Measurements from ENCODE around the gene HACL1. TPM values are rescaled to one million over a fixed set of nuclear protein-coding genes. Genes with fewer than 3 reads are reported as not detected.
"Not testable (repeated sequence)": the region's sequence is repeated elsewhere in the genome, so short reads cannot be mapped to it uniquely, and the experiment has no call there.

The HACL1 gene
- total RNA-seq, 1 donor from 2014 or later, result 9.6 TPM

- ATAC-seq, result peak; percentile 96
Measured at GRCh38 chr3:15629860-15630597, 28.7 kb upstream of the HACL1 start.

- ATAC-seq, result no peak
Measured at GRCh38 chr3:15628967-15629366, 27.6 kb upstream of the HACL1 start.

GRCh38 chr3:15623535-15624440 lies 22.4 kb upstream of the HACL1 start:
- no peak for ATAC-seq

GRCh38 chr3:15619659-15620464 lies 18.5 kb upstream of the HACL1 start:
- ATAC-seq, result not testable (repeated sequence)

GRCh38 chr3:15616053-15616452 lies 14.7 kb upstream of the HACL1 start:
- ATAC-seq, result no peak

- ATAC-seq, result no peak
Measured at GRCh38 chr3:15614958-15615357, 13.6 kb upstream of the HACL1 start.

- no peak for ATAC-seq
Measured at GRCh38 chr3:15612001-15612400, 10.6 kb upstream of the HACL1 start.

GRCh38 chr3:15611018-15611417 lies 9.6 kb upstream of the HACL1 start:
- ATAC-seq, result no peak

GRCh38 chr3:15610082-15610759 lies 8.9 kb upstream of the HACL1 start:
- no peak for ATAC-seq

GRCh38 chr3:15606434-15606891 lies 5.1 kb upstream of the HACL1 start:
- no peak for ATAC-seq

- ATAC-seq, result not testable (repeated sequence)
Measured at GRCh38 chr3:15604584-15604983, 3.2 kb upstream of the HACL1 start.

GRCh38 chr3:15602816-15603215 lies 1.4 kb upstream of the HACL1 start:
- ATAC-seq, result not testable (repeated sequence)

- peak; percentile 1 for ATAC-seq
Measured at GRCh38 chr3:15602146-15602536, 772 bp upstream of the HACL1 start.

GRCh38 chr3:15601046-15601398 lies 347 bp downstream of the HACL1 start:
- peak; percentile 4 for ATAC-seq

- no peak for ATAC-seq
Measured at GRCh38 chr3:15595955-15596354, 5.4 kb downstream of the HACL1 start.

- ATAC-seq, result no peak
Measured at GRCh38 chr3:15592968-15593367, 8.4 kb downstream of the HACL1 start.

GRCh38 chr3:15591928-15592327 lies 9.4 kb downstream of the HACL1 start:
- ATAC-seq, result no peak

GRCh38 chr3:15591242-15591641 lies 10.1 kb downstream of the HACL1 start:
- no peak for ATAC-seq

GRCh38 chr3:15585111-15585845 lies 16.1 kb downstream of the HACL1 start:
- no peak for ATAC-seq

GRCh38 chr3:15581471-15582394 lies 19.6 kb downstream of the HACL1 start:
- ATAC-seq, result no peak

All from esophagus mucosa (tissue), 1 donor.